TTC549 (cell line): ENCODE measurements around the gene TGFBR2.
A peak's percentile ranks its signal among the peaks of the same experiment; 100 is the strongest.

Experiments
- FAIRE-seq: peaks from 2 replicates; lab custom pipeline; 2012; peaks lifted over from hg19 to GRCh38; lab: Jason Lieb, UNC

TGFBR2 gene

DNA sequence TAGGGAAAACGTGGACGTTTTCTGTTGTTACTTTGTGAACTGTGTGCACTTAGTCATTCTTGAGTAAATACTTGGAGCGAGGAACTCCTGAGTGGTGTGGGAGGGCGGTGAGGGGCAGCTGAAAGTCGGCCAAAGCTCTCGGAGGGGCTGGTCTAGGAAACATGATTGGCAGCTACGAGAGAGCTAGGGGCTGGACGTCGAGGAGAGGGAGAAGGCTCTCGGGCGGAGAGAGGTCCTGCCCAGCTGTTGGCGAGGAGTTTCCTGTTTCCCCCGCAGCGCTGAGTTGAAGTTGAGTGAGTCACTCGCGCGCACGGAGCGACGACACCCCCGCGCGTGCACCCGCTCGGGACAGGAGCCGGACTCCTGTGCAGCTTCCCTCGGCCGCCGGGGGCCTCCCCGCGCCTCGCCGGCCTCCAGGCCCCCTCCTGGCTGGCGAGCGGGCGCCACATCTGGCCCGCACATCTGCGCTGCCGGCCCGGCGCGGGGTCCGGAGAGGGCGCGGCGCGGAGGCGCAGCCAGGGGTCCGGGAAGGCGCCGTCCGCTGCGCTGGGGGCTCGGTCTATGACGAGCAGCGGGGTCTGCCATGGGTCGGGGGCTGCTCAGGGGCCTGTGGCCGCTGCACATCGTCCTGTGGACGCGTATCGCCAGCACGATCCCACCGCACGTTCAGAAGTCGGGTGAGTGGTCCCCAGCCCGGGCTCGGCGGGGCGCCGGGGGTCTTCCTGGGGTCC is at the start of gene TGFBR2:
TGFBR2 (plus strand) TSS at position 301 of the 731 bp plus-strand sequence; CDS start at position 584, 283 bp downstream.
- FAIRE-seq = peak; percentile 82

DNA sequence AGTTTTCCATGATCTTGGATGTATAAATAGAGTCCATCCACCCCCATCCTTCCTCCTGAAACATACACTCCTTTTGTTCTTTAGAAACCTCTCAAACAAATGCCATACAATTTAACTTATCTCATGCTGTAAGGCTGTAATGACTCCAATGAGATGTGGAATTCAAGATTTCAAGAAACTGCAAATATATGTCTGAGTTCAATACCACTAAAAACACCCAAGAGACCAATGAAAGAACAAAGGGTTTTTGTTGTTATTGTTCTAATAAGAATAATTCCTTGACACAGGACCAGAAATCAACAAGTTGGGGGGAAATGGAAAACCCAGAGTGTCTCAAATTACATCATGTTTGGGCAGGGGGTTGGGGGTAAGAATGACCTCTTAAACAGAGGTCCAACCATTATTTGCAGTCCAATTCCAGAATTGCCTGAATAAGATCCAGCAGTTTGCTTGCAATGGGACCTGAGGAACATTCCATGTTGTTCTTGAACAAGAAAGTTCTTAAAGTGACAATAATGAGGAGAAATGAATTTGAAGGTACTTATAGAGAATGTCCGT is 48.6 kb upstream of the TGFBR2 start:
- no peak for FAIRE-seq

DNA sequence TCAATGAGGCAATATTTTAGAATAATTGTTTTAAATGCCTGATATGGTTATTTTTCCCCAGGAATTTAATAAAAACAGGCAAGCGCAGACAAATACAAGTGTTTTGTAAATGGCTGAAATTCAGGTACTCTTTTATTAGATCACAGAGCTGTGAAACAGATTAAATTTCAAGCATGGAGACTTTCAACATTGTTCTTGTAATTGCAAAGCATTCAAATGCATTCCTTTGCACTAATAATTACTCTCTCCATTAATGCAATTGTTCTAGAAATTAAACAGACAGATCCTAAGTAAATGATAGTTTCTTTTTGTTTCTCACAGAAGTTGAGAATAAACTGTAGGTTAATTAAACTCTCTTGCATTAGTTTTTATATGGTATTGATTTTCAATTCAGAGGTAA is 42.4 kb upstream of the TGFBR2 start:
- FAIRE-seq = no peak

DNA sequence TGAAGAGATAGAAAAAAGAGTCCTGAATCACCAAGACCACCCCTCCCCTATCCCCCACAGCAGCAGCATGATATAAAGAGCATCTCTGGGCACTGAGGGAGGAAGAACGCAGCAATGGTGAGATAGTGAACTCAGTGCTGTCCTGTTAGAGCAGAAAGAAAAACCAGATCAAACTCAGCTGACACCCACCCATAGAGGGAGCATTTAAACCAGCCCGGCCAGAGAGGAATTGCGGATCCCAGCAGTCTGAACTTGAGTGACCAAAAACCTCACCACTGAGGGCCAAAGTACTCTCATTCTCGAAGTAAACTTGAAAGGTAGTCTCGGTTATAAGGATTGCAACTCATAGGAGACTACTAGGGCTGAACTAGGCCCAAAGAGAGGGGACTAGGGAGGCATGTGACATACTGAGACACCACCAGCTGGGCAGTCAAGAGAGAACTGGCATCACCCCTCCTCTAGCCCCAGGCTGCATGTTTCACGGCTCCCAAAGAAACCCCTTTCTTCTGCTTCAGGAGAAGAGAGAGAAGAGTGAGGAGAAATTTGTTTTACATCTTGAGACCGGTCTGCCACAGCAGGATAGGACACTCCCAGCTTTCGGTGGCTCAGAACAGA is 39.2 kb upstream of the TGFBR2 start:
- no peak for FAIRE-seq

DNA sequence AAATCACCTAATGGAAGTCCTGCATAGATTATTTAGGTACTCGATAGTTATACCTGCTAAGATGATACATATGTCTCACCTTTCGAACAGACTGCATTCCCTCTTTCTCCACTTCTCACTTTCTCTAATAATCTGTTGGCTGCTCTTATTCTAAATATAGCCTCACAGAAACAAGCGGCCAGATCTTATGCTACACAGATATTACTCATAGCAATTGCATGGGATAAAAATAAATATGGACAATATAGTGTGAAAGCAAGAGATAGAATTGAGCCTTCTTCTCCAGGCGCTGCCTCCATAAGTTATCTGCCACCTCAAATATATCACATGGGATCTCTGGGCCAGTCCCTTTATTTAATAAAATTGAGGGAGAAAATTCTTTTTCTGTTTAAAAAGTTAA is 29.5 kb upstream of the TGFBR2 start:
- FAIRE-seq = no peak

DNA sequence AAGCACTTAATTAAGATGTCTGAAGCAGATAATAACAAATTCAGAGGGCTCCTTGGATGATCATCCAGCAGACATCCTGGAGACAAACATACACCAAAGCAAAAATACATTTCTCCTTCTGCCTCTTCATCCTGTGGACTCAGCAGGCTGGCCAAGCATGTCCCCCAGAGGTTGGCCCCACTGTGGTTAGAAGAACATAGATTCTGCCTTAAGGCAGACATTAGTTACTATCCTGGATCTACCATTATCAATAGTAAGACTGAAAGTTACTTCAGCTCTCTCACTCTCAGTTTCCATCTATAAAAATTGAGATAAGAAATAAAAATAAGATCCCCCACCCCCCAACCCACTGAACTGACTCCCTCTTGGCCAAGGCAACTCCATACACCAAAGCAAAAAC is 28.6 kb upstream of the TGFBR2 start:
- no peak for FAIRE-seq

DNA sequence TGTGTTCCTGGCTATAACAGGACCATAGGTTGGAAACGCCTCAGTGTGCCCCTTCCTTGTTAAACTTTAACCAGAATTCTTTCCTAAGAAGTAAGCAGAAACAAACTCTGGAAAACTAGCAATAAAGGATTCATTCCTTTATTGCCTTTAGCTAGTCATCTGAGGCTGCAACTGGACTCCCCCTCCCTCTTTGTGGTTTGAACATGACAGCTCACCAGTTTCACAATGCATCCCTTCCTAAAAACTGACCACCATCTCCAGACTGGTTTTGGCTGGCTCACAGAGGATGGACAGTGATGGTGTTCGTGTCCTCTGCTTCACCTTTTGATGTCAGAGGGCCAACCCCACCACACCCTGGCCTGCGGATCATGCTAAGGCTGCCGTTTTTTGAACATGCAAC is 27.9 kb upstream of the TGFBR2 start:
- no peak for FAIRE-seq

DNA sequence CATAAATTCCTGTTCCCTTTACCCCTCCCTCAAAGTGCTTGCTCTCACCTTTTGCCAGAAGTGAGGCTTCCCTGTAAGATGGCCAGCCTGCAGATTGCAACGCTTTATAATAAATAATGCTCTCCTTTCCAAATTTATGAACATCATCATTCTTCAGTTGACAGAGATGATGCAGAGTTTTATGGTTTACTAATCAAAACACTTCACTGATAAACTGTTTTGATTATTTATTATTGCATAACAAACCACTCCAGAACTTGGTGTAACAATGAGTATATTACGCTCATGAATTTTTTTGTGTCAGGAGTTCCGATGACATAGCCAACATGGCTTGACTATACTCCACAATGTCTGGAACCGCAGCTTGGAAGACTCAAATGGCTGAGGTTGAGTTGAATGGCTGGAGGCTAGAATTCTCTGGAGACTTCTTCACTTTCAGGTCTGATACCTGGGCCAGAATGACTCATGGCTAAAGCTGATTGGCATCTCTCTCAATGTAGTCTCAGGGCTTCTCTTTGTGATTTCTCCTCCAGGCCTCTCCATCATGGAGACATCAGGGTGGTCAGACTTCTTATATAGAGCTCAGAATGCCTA is 27.3 kb upstream of the TGFBR2 start:
- no peak for FAIRE-seq

DNA sequence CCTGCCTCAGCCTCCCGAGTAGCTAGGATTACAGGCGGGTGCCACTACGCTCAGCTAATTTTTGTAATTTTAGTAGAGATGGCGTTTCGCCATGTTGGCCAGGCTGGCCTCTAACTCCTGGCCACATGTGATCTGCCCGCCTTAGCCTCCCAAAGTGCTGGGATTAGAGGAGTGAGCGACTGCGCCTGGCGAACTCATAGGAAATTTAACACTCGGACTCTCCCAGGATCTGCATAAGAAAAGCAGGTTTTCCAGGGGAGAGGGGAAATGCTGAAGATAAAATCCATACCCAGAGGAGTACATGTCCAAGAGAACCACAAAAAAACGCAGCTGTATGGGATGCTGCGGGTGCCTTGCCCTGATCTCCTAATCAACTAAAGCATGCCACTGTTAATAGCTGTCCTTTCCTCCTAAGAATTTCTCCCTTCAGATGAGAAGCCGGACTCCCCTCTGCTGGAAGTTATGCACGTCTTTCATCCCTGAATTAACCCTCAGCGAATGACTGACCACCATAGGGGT is 25.3 kb upstream of the TGFBR2 start:
- no peak for FAIRE-seq

DNA sequence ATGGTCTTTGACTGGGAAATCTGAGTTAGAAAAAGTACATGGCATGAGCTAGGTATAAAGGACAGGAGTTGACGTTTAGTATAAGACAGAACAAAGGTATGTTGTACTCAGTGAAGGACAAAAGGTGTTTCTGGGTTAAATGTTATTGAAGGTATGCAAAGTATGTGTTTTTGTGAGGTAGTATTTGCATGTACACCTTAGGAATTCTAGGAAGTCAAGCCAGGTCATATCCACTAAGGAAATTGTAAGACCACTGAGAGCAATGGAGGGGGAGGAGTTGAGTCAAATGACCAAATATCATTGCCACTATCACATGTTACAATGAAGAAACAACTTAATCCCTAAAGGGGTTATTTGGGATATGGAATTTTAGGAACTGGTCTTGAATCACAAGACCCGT is 24.4 kb upstream of the TGFBR2 start:
- FAIRE-seq = no peak

DNA sequence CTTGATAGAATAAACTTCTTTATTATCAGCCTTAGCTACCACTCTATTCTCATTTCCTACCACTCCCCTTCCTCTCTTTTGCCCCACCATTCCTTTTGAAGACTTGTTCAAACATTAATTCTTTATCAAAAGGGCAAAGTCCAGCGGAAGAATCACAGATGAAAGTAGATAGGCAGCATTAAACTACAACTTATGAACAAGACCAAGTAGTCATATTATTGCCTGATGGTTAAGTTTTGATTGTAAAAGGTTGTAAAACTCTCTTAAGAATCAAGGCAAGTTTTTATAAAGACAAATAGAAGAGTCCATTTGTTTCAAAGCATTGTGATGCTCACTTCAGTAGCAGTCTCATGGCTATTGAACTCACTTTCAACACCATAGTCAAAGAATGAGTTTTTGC is 22.4 kb upstream of the TGFBR2 start:
- no peak for FAIRE-seq

DNA sequence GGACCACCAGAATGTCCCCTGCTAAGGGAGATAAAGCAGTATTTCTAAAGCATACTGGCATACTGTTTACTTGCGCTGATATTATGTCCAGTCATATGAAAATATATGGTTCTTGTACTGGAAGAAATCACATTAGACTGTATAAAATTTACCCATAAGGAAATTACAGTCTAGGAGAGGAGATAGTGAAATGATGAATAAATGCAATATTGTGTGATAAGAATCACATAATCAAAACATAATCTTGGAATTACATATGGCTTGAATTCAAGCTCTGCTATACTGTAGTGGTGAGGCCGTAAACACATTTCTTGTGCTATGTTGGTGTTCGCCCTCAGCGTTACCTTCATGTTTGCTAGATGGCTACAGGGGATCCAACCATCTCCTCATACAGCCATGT is 20.7 kb upstream of the TGFBR2 start:
- no peak for FAIRE-seq

DNA sequence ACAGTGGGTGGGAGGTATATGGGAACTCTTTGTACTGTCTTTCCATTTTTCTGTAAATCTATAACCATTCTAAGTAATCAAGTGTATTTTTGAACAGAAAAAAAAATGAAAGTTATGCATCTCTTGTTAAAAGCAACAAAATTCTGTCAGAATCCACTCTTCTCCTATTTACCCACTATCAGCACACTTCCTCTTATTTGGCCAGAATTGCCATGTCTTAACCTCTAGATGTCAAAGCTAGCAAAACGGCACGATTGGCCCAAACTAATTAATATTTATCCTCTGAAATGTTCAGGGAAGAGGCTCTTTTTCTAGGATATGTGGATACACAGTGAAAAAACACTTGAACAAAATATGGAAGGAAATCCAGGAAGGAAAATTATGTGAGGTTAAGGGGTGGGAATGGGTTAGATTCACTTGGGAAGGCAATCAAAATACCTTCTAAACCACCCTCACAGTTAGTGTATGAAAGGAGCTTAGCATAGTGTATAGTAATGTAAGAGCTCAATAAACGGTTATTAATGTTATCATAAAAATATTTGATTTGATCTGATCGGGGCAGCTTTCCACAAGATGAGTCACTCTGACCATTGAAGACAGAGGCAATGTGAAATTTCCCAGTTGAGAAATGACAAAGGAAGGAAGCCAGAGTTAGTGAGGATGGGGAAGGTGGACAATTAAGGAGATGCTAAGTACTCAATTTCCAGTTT is 20.1 kb upstream of the TGFBR2 start:
- no peak for FAIRE-seq

DNA sequence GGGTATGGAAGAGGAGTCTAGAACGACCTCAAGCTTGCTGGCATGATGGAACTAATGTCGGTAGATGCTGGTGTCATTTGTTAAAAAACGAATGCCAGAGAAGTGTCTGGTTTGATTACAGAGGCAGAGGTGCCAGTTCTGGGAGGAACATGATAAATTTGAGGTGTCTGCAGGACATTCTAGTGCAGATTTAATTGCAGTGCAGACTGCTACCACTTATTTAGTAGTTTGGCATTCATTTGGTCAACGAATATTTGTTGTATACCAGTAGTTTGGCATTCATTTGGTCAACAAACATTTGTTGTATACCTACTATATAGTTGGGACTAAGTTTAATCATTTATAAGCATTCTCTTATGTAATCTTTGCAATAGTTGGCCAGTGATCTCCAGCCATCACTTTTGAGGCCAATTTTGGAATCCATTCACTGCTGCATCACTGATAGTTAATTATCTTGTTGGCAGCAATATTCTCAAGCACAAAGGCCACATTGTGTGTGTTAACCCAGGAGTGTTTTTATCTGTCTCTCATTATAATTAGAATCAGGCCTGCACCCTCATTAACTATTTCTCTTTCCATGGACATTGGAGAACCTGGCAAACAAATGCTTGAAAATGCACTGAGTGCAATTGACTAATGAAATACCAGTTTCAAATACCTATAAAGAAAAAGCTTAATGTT is 19.5 kb upstream of the TGFBR2 start:
- FAIRE-seq = no peak

DNA sequence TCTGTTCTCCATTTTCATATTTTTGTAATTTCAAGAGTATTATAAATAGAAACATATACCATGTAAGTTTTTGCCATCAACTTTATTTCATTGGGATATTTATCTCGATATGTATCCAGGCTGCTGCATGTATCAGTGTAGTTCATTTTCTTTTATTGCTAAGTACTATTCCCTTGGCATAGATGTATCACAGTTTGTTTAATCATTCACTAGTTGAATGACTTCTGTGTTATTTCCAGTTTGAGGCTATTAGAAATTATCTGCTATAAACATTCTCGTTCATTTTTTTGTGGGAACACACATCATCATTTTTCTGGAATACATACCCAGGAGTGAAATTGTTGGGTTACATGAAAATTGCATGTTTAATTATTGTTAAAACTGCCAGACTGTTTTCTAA is 18.5 kb upstream of the TGFBR2 start:
- no peak for FAIRE-seq

DNA sequence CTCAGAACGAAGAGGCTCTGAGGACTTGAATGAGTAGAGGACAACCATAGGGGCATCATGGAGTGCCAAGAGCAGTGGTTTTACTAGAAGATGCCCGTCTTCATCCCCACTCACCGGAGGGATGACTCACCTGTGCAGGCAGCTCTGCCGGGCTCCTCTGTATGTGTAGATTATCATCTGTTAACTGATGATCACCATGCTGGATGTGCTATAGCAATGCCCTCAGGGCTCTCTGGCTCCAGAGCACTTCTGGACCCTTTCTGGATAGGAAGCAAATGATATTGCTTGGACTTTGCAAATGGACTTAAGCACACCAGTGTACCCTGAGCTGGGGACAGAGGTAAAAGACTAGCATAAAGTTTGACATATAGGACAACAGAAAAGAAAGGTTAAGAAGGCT is 10.2 kb upstream of the TGFBR2 start:
- no peak for FAIRE-seq

DNA sequence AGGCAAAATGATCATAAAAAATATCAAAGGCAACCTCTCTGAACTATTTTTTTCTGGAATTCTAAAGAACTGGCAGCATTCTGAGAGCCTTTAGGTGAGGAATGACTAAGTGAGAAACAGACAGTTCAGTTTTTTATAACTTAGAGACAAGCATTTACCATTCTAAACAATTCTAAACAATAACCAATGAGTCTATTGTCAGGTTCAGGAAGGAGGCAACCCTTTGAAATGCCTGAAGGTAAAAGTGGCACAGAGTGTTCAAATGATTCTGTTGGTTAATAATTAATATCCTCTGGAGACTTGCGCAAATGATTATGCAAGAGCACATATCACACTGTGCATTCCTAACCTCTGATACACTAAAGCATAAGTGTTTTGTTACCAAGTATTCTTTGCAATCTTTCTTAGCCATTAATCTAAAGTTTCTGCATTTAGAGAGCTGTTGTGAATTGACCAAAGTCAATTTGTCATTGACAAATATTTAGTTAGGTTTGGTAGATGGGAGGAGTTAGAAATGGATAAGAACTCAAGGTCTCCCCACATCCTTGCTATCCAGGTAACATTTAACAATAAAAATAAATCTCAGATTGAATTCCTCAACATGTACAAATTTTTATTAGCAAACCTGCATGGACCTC is 9.2 kb upstream of the TGFBR2 start:
- no peak for FAIRE-seq

DNA sequence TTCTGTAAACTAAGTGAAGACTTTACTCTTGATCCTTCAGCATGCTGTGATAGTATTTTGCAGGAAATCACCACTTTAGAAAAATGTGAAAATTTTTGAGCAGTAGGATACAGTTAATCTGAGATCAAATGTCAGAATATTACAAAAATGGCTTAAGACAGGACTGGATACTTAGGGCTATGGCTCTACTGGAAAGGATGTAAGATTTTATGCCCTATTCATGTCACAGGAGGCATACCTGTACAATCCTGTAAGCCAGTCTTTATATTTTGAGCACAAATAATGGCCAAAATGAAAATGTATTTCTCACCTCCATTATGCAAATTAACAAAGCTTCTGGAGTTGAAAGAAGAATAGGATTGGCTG is 8.6 kb upstream of the TGFBR2 start:
- FAIRE-seq = no peak

DNA sequence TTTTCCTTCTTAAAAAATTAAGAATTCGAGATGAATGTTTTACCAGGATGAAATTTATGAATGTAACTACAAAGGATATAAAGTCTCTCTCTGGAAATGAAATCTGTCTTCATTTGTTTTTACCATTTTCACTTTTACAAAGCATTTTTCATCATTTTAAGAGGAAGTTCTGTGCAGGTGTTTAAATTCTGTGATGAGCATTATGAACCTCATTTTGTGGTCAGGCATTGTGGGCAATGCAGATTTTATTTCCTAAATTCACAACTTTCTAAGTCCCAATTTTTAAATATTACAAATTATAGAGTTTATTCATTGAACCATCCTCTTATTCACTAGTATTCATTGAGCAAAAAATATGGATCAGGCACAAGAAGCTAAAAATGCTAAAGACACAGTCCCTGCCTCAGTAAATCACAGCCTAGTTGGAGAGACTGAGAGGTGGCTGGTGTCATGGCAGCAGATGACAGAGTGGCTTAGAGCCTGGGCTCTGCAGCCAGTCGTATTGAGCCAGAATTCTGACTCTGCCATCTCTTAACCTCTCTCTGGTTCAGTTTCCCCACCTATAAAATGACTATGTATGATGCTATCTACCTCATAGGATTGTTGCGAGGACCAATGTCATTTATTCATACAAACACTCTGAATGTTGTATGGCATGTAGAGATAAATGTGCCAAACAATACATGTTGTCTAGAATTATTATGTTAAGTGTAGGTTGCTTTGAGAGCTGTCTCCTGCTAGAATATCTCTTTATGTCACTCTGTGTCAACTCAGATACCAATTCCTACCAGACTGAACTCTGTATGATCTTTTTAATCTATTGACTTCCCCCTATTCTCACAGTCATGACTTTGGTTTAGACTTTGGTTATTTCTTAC is 7.5 kb upstream of the TGFBR2 start:
- FAIRE-seq = no peak

DNA sequence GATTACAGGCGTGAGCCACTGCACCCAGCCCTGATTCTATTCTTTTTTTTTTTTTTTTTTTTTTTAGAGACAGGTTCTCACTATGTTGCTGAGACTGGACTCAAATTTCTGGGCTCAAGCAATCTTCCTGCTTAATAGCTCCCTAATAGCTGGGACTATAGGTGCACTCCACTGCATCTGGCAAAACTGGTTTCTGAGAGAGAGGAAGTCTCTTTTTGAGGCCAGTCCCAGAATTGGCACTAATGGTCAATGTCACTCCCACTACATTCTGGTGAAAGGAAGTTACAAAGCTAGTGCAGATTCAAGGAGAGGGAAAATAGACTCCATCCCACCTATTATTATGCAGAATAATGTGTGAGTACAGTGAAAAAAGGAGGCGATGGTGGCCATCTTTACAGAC is 5.8 kb upstream of the TGFBR2 start:
- FAIRE-seq = no peak

DNA sequence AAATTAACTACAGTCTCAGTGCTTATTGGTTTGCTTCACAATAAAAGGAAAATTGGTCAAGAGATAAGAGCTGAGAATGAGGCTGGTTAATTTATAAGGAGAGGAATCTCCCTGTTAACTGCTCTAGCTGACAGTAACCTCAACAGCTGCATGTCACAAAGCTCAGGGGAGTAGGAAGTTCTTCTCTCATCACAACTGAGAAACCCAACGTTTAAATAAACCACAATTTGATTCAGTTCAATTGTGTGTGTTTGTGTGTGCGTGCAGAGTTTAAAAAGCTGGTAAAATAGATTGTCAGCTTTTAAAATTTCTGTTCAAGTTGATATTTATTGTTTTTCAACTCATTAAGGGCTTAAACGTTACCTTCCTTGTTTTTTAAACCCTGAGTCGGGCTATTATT is 3.5 kb upstream of the TGFBR2 start:
- no peak for FAIRE-seq
